Measurements from ENCODE around the gene FNDC3B. TPM values are rescaled to one million over a fixed set of nuclear protein-coding genes. Genes with fewer than 3 reads are reported as not detected.

FNDC3B gene
- total RNA-seq, 1 donor from 2014 or later = 9.3 TPM

DNA sequence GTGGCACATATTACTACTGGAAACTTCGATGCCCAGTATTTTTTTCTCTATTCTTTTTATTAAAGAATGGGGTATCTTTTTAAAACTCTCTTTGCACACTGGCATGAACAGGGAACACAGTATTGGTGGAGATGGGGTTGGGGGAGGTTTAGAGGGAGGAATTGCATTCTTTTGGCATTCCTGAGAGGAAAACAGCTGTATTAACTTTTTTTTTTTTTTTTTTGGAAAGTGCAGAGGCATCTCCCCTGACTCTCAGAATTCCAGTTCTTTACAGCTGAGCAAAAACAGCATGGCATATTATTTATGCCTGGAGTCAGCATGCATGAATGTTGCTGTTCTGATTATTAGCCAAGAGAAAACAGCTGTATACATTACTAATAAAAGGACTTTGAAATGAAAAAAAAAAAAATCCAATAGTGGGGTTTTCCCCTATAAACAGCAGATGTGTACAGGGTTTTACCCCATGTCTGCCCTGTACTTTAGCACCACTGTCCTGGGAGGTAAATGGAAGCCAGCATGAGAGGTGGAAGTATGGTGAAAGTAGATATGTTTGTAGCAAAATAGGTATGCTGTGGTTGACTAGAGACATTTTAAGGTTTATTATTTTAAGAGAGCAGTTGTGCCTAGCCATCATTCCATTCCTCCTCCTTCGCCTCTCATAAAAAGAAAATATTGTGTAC lies 132.2 kb downstream of the FNDC3B start:
- DNase-seq (no peak), ATAC-seq (ENCODE audit: low read depth) (no peak)
- TF ChIP-seq, protein P1, sequence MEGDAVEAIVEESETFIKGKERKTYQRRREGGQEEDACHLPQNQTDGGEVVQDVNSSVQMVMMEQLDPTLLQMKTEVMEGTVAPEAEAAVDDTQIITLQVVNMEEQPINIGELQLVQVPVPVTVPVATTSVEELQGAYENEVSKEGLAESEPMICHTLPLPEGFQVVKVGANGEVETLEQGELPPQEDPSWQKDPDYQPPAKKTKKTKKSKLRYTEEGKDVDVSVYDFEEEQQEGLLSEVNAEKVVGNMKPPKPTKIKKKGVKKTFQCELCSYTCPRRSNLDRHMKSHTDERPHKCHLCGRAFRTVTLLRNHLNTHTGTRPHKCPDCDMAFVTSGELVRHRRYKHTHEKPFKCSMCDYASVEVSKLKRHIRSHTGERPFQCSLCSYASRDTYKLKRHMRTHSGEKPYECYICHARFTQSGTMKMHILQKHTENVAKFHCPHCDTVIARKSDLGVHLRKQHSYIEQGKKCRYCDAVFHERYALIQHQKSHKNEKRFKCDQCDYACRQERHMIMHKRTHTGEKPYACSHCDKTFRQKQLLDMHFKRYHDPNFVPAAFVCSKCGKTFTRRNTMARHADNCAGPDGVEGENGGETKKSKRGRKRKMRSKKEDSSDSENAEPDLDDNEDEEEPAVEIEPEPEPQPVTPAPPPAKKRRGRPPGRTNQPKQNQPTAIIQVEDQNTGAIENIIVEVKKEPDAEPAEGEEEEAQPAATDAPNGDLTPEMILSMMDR (IDR thresholded peaks at IDR 0.05) = no peak
- Mint-ChIP-seq H3K4me3 (no peak overlapping the region), H3K4me1 (no peaks in the 10 kb centered on the region), H3K27me3 (no peaks in the 10 kb centered on the region), H3K9me3 (no peaks in the 10 kb centered on the region), H3K36me3 (ENCODE audit: low read depth) (no peaks in the 10 kb centered on the region), H3K27ac (no peak overlapping the region)
- ChIA-PET CTCF (no interaction called here), POLR2A (no interaction called here)
- intact Hi-C loops (cut with micrococcal nuclease) = no loop called here

DNA sequence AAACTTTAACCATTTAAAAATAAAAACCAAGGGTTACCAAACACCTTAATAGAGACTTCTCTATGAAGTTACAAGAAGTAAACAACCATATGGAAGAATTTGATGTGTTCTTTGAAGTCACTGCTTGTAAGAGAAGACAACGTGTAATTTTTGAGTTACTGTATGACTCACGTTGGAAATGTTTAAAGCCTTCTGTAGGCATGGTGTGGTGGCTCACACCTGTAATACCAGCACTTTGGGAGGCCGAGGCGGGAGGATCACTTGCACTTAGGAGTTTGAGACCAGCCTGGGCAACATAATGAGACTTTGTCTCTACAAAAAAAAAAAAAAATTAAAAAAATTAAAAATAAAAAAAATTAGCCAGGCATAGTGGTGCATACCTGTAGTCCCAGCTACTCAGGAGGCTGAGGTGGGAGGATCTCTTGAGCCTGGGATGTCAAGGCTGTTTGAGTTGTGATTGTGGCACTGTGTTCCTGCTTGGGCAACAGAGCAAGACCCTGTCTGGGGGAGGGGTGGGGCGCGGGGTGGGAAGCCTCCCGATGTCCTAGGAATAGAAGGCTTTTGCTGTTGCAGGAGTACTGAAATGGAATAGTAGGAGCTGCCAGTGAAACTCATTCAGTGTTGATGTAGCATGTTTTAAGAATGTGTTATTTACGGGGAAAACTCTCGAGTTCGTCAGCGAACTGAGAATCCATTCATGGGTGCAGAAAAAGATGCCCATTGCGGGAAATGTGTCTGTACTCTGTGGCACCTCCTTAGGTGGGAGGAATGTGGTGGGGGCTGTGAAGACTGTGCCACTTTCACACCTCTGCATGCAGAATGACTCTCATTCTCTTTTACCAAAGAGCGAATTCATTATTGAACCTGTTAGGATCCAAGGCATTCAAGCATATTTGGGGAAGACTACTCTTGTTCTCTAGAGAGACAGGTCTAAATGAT lies 134.2 kb downstream of the FNDC3B start:
- no peak for ATAC-seq (ENCODE audit: low read depth)
- no peak overlapping the region for H3K4me3 Mint-ChIP-seq
- no peaks in the 10 kb centered on the region for H3K9me3 Mint-ChIP-seq
- no peaks in the 10 kb centered on the region for H3K4me1 Mint-ChIP-seq
- TF ChIP-seq, protein P1 (IDR thresholded peaks at IDR 0.05) = no peak
- no peaks in the 10 kb centered on the region for H3K27me3 Mint-ChIP-seq
- ChIA-PET POLR2A (no interaction called here), CTCF (no interaction called here)
- no peak overlapping the region for H3K27ac Mint-ChIP-seq
- H3K36me3 Mint-ChIP-seq (ENCODE audit: low read depth) = no peaks in the 10 kb centered on the region
- DNase-seq = no peak
- intact Hi-C loops (cut with micrococcal nuclease) = no loop called here

- intact Hi-C loops (cut with micrococcal nuclease) = no loop called here
- ATAC-seq (ENCODE audit: low read depth) (no peak), DNase-seq (no peak)
- POLR2A ChIA-PET = no interaction called here
- Mint-ChIP-seq H3K36me3 (ENCODE audit: low read depth) (no peaks in the 10 kb centered on the region), H3K4me1 (no peaks in the 10 kb centered on the region), H3K4me3 (no peak overlapping the region), H3K27me3 (no peaks in the 10 kb centered on the region), H3K27ac (no peak overlapping the region), H3K9me3 (no peaks in the 10 kb centered on the region)
- TF ChIP-seq, protein P1 (IDR thresholded peaks at IDR 0.05) = no peak
- CTCF ChIA-PET = no interaction called here
These were observed 135.3 kb downstream of the FNDC3B start for GRCh38 chr3:172174513-172175253.

- TF ChIP-seq, protein P1 (IDR thresholded peaks at IDR 0.05) = no peak
- Mint-ChIP-seq H3K9me3 (no peaks in the 10 kb centered on the region), H3K27ac (no peak overlapping the region), H3K4me3 (no peak overlapping the region), H3K4me1 (no peaks in the 10 kb centered on the region), H3K27me3 (no peaks in the 10 kb centered on the region), H3K36me3 (ENCODE audit: low read depth) (no peaks in the 10 kb centered on the region)
- DNase-seq (no peak), ATAC-seq (ENCODE audit: low read depth) (no peak)
- CTCF ChIA-PET = no interaction called here
- POLR2A ChIA-PET = no interaction called here
- intact Hi-C loops (cut with micrococcal nuclease) = no loop called here
These were observed 135.8 kb downstream of the FNDC3B start for GRCh38 chr3:172175254-172175599.
